COLO668 (cell line): Measurements from ENCODE around the gene NBEA.
"Not testable (repeated sequence)": the region's sequence is repeated elsewhere in the genome, so short reads cannot be mapped to it uniquely, and the experiment has no call there.

ENCODE experiments used
- DNase-seq: peaks from one replicate; lab custom pipeline; 2025; ENCODE audit not compliant: unreplicated experiment; lab: John Stamatoyannopoulos, UW

The NBEA gene

GRCh38 chr13:35055705-35056104 is 113.6 kb downstream of the NBEA start:
- DNase-seq = no peak

- DNase-seq = no peak
Observed at GRCh38 chr13:35057858-35058257, 115.8 kb downstream of the NBEA start.

GRCh38 chr13:35058585-35058984 is 116.5 kb downstream of the NBEA start:
- DNase-seq = not testable (repeated sequence)

GRCh38 chr13:35086667-35087066 is 144.6 kb downstream of the NBEA start:
- no peak for DNase-seq

- DNase-seq = no peak
Observed at GRCh38 chr13:35092251-35092650, 150.2 kb downstream of the NBEA start.

- no peak for DNase-seq
Observed at GRCh38 chr13:35092751-35093150, 150.7 kb downstream of the NBEA start.

- DNase-seq = no peak
Observed at GRCh38 chr13:35093356-35093755, 151.3 kb downstream of the NBEA start.

- DNase-seq = not testable (repeated sequence)
Observed at GRCh38 chr13:35106771-35107170, 164.7 kb downstream of the NBEA start.

- DNase-seq = no peak
Observed at GRCh38 chr13:35107535-35107934, 165.5 kb downstream of the NBEA start.

GRCh38 chr13:35113612-35114011 is 171.5 kb downstream of the NBEA start:
- not testable (repeated sequence) for DNase-seq

GRCh38 chr13:35127466-35127865 is 185.4 kb downstream of the NBEA start:
- no peak for DNase-seq

GRCh38 chr13:35129500-35129899 is 187.4 kb downstream of the NBEA start:
- DNase-seq = no peak

- DNase-seq = no peak
Observed at GRCh38 chr13:35131471-35131870, 189.4 kb downstream of the NBEA start.

GRCh38 chr13:35136585-35136984 is 194.5 kb downstream of the NBEA start:
- DNase-seq = no peak

- DNase-seq = no peak
Observed at GRCh38 chr13:35139591-35139990, 197.5 kb downstream of the NBEA start.

- DNase-seq = no peak
Observed at GRCh38 chr13:35140321-35140720, 198.3 kb downstream of the NBEA start.

- no peak for DNase-seq
Observed at GRCh38 chr13:35140831-35141230, 198.8 kb downstream of the NBEA start.

- DNase-seq = no peak
Observed at GRCh38 chr13:35143123-35143522, 201.1 kb downstream of the NBEA start.

- DNase-seq = no peak
Observed at GRCh38 chr13:35144166-35144890, 202.3 kb downstream of the NBEA start.

GRCh38 chr13:35146686-35147085 is 204.6 kb downstream of the NBEA start:
- no peak for DNase-seq

- DNase-seq = peak; percentile 68
Observed at GRCh38 chr13:35157143-35157755, 215.2 kb downstream of the NBEA start.

- no peak for DNase-seq
Observed at GRCh38 chr13:35159041-35159440, 217.0 kb downstream of the NBEA start.

GRCh38 chr13:35160896-35161295 is 218.8 kb downstream of the NBEA start:
- no peak for DNase-seq
